Trophoblast cell (in vitro differentiated cells and primary cell): ENCODE data around the gene PRSS36. TPM values are rescaled to one million over a fixed set of nuclear protein-coding genes. Genes with fewer than 3 reads are reported as not detected.

Experiments used
- DNase-seq, 2 donors: peaks; one replicate each; pipeline ENCODE4 v3.0.0-alpha.2; 2016
- H2AFZ ChIP-seq: 2 replicates; pipeline ENCODE4 v1.6.1; 2013; ENCODE audit warnings: low read length, moderate library complexity, mild to moderate bottlenecking; ENCODE audit not compliant: insufficient read depth, poor library complexity
- H2AK5ac ChIP-seq: 2 replicates; pipeline ENCODE4 v1.6.1; 2013; ENCODE audit warnings: mild to moderate bottlenecking, low read length
- H2BK120ac ChIP-seq: 2 replicates; pipeline ENCODE4 v1.6.1; 2013; ENCODE audit warnings: low read length, mild to moderate bottlenecking, moderate library complexity; ENCODE audit not compliant: insufficient read depth, poor library complexity
- H2BK12ac ChIP-seq: 2 replicates; pipeline ENCODE4 v1.6.1; 2013; ENCODE audit warnings: mild to moderate bottlenecking, low read length, moderate library complexity
- H2BK5ac ChIP-seq: 2 replicates; pipeline ENCODE4 v1.6.1; 2013; ENCODE audit warnings: low read length, low read depth, moderate library complexity, mild to moderate bottlenecking; ENCODE audit not compliant: poor library complexity
- H3K14ac ChIP-seq: 2 replicates; pipeline ENCODE4 v1.6.1; 2013; ENCODE audit warnings: mild to moderate bottlenecking, low read length
- H3K18ac ChIP-seq: 2 replicates; pipeline ENCODE4 v1.6.1; 2013; ENCODE audit warnings: mild to moderate bottlenecking, low read length
- H3K23ac ChIP-seq: 2 replicates; pipeline ENCODE4 v1.6.1; 2013; ENCODE audit warnings: low read length
- H3K27ac ChIP-seq: 2 replicates; pipeline ENCODE4 v1.5.1; 2013; ENCODE audit warnings: low read depth, mild to moderate bottlenecking, inconsistent platforms, low read length, moderate library complexity
- H3K27me3 ChIP-seq: 2 replicates; pipeline ENCODE4 v1.6.1; 2013; ENCODE audit warnings: inconsistent platforms, mild to moderate bottlenecking, low read length, moderate library complexity; ENCODE audit not compliant: insufficient read depth
- H3K36me3 ChIP-seq, 2 experiments: 1 replicate in 1 of 2; 2 replicates in 1 of 2; pipeline ENCODE4 v1.6.1; 2013; ENCODE audit warnings: low read length in 2 of 2, mild to moderate bottlenecking in 2 of 2, moderate library complexity in 1 of 2; ENCODE audit not compliant: insufficient read depth in 2 of 2, control insufficient read depth in 1 of 2
- H3K4ac ChIP-seq: 2 replicates; pipeline ENCODE4 v1.6.1; 2013; ENCODE audit warnings: low read depth, mild to moderate bottlenecking, low read length, moderate library complexity
- H3K4me1 ChIP-seq, 2 experiments: 1 replicate in 1 of 2; 2 replicates in 1 of 2; pipeline ENCODE4 v1.6.1; 2013; ENCODE audit warnings: low read length in 2 of 2, mild to moderate bottlenecking in 2 of 2, moderate library complexity in 1 of 2; ENCODE audit not compliant: insufficient read depth in 2 of 2, control insufficient read depth in 1 of 2
- H3K4me2 ChIP-seq: 2 replicates; pipeline ENCODE4 v1.6.1; 2013; ENCODE audit warnings: inconsistent platforms, mild to moderate bottlenecking, low read length, moderate library complexity
- H3K4me3 ChIP-seq: 2 replicates; pipeline ENCODE4 v1.5.1; 2013; ENCODE audit warnings: mild to moderate bottlenecking, low read depth, low read length, inconsistent platforms
- H3K79me1 ChIP-seq: one replicate; pipeline ENCODE4 v1.6.1; 2013; ENCODE audit warnings: low read length
- H3K79me2 ChIP-seq: 2 replicates; pipeline ENCODE4 v1.6.1; 2013; ENCODE audit warnings: low read length, mild to moderate bottlenecking; ENCODE audit not compliant: control insufficient read depth, insufficient read depth, poor library complexity
- H3K9ac ChIP-seq: 2 replicates; pipeline ENCODE4 v1.6.1; 2013; ENCODE audit warnings: mild to moderate bottlenecking, low read length
- H3K9me3 ChIP-seq: 2 replicates; pipeline ENCODE4 v1.6.1; 2013; ENCODE audit warnings: low read depth, mild to moderate bottlenecking, control low read depth, inconsistent platforms, low read length; ENCODE audit not compliant: insufficient read depth
- H4K12ac ChIP-seq: 2 replicates; pipeline ENCODE4 v1.6.1; 2013; ENCODE audit warnings: low read depth, mild to moderate bottlenecking, low read length, moderate library complexity
- H4K8ac ChIP-seq: 2 replicates; pipeline ENCODE4 v1.6.1; 2013; ENCODE audit warnings: low read depth, mild to moderate bottlenecking, low read length, moderate library complexity
- H4K91ac ChIP-seq: one replicate; pipeline ENCODE4 v1.6.1; 2013; ENCODE audit warnings: low read depth, mild to moderate bottlenecking, low read length, moderate library complexity
- WGBS: extraction: QIAGEN DNeasy Blood & Tissue Kit; methylation state at CpG from one replicate; pipeline ENCODE4 v1.1.7; 2013; ENCODE audit warnings: missing lambda C conversion rate; ENCODE audit not compliant: insufficient read length, insufficient coverage; ENCODE audit errors: extremely low coverage; 5-methylcytosine and 5-hydroxymethylcytosine counted together
- polyA plus RNA-seq: library from polyadenylated mRNA; stranded (reverse); fragments of 200-250 nt; gene quantifications from 2 replicates; pipeline ENCODE4 v1.2.3, GENCODE V29; 2013

PRSS36 gene
- 0.21 and 0.29 TPM in 2 replicates for polyA plus RNA-seq

- no peak within 1 kb of the TSS for H3K4me2 ChIP-seq
- H3K27me3 ChIP-seq = no peaks in the 10 kb centered on the region
- DNase-seq = no peak
- H4K8ac ChIP-seq = no peak within 1 kb of the TSS
- H2AK5ac ChIP-seq = no peak within 1 kb of the TSS
- no CpG with 5 or more reads among the region's 11 CpGs for WGBS
- H2BK12ac ChIP-seq = no peak within 1 kb of the TSS
- no peaks in the 10 kb centered on the region for H3K79me1 ChIP-seq
- no peak within 1 kb of the TSS for H4K91ac ChIP-seq
- no peak within 1 kb of the TSS for H2AFZ ChIP-seq
- H3K4ac ChIP-seq = no peak within 1 kb of the TSS
- H3K9ac ChIP-seq = no peak within 1 kb of the TSS
- no peaks in the 10 kb centered on the region for H3K36me3 ChIP-seq
- peaks cover 0 to 6% of the 10 kb centered on the region in 2 experiments for H3K4me1 ChIP-seq
- no peak within 1 kb of the TSS for H2BK5ac ChIP-seq
- no peak within 1 kb of the TSS for H4K12ac ChIP-seq
- H2BK120ac ChIP-seq = no peak within 1 kb of the TSS
- H3K14ac ChIP-seq = no peak within 1 kb of the TSS
- no peak within 1 kb of the TSS for H3K23ac ChIP-seq
- H3K27ac ChIP-seq = no peak within 1 kb of the TSS
- no peak within 1 kb of the TSS for H3K18ac ChIP-seq
- H3K79me2 ChIP-seq = no peaks in the 10 kb centered on the region
- H3K9me3 ChIP-seq = no peaks in the 10 kb centered on the region
- H3K4me3 ChIP-seq = no peak within 1 kb of the TSS
These were observed at the start of gene PRSS36 for GRCh38 chr16:31149894-31150890. PRSS36 (minus strand) TSS chr16:31150066; CDS start chr16:31150035, 31 bp downstream.

GRCh38 chr16:31199430-31200041 is 49.7 kb upstream of the PRSS36 start:
- no peak overlapping the region for H3K18ac ChIP-seq
- H3K9me3 ChIP-seq = peaks cover 2% of the 10 kb centered on the region
- no peak overlapping the region for H3K23ac ChIP-seq
- WGBS = no CpG with 5 or more reads among the region's 5 CpGs
- DNase-seq = peak in 1 of 2 donors; percentile 18
- H3K14ac ChIP-seq = no peak overlapping the region
- no peaks in the 10 kb centered on the region for H3K79me1 ChIP-seq
- peaks cover 11% of the 10 kb centered on the region for H3K27me3 ChIP-seq
- H4K91ac ChIP-seq = no peak overlapping the region
- no peak overlapping the region for H2BK5ac ChIP-seq
- H3K79me2 ChIP-seq = no peaks in the 10 kb centered on the region
- peaks cover 9 to 11% of the 10 kb centered on the region in 2 experiments for H3K4me1 ChIP-seq
- no peak overlapping the region for H4K12ac ChIP-seq
- H2BK12ac ChIP-seq = no peak overlapping the region
- no peak overlapping the region for H3K4me2 ChIP-seq
- no peak overlapping the region for H2BK120ac ChIP-seq
- no peak overlapping the region for H3K4me3 ChIP-seq
- no peak overlapping the region for H3K9ac ChIP-seq
- H2AK5ac ChIP-seq = no peak overlapping the region
- peaks cover 21 to 35% of the 10 kb centered on the region in 2 experiments for H3K36me3 ChIP-seq
- H4K8ac ChIP-seq = no peak overlapping the region
- H3K4ac ChIP-seq = no peak overlapping the region
- H3K27ac ChIP-seq = no peak overlapping the region
- no peak overlapping the region for H2AFZ ChIP-seq

GRCh38 chr16:31198207-31198882 is 48.5 kb upstream of the PRSS36 start:
- H4K91ac ChIP-seq = no peak overlapping the region
- peaks cover 2% of the 10 kb centered on the region for H3K9me3 ChIP-seq
- H2AK5ac ChIP-seq = no peak overlapping the region
- H3K79me2 ChIP-seq = no peaks in the 10 kb centered on the region
- H3K9ac ChIP-seq = no peak overlapping the region
- no peak overlapping the region for H4K8ac ChIP-seq
- H3K4me1 ChIP-seq = peaks cover 9 to 11% of the 10 kb centered on the region in 2 experiments
- no peak overlapping the region for H3K4me3 ChIP-seq
- no peak overlapping the region for H2BK5ac ChIP-seq
- no CpG with 5 or more reads among the region's 7 CpGs for WGBS
- no peak overlapping the region for H3K27ac ChIP-seq
- DNase-seq = no peak
- H4K12ac ChIP-seq = no peak overlapping the region
- H3K79me1 ChIP-seq = no peaks in the 10 kb centered on the region
- no peak overlapping the region for H3K4ac ChIP-seq
- H3K23ac ChIP-seq = no peak overlapping the region
- no peak overlapping the region for H3K14ac ChIP-seq
- H3K36me3 ChIP-seq = peaks cover 30 to 46% of the 10 kb centered on the region in 2 experiments
- H3K4me2 ChIP-seq = no peak overlapping the region
- no peak overlapping the region for H2AFZ ChIP-seq
- H3K18ac ChIP-seq = no peak overlapping the region
- H2BK120ac ChIP-seq = no peak overlapping the region
- no peak overlapping the region for H2BK12ac ChIP-seq
- peaks cover 11% of the 10 kb centered on the region for H3K27me3 ChIP-seq

GRCh38 chr16:31196324-31197088 is 46.6 kb upstream of the PRSS36 start:
- Histone ChIP-seq H3K4me3 (no peak overlapping the region), H3K9me3 (no peaks in the 10 kb centered on the region), H3K36me3 (peaks cover 42 to 64% of the 10 kb centered on the region in 2 experiments), H3K27me3 (no peaks in the 10 kb centered on the region), H3K79me2 (no peaks in the 10 kb centered on the region), H2AK5ac (no peak overlapping the region), H4K91ac (no peak overlapping the region), H3K79me1 (no peaks in the 10 kb centered on the region), H2AFZ (no peak overlapping the region), H4K12ac (no peak overlapping the region), H2BK120ac (no peak overlapping the region), H3K27ac (no peak overlapping the region), H3K14ac (no peak overlapping the region), H3K4ac (no peak overlapping the region), H2BK12ac (no peak overlapping the region), H3K4me1 (peaks cover 2 to 3% of the 10 kb centered on the region in 2 experiments), H3K4me2 (no peak overlapping the region), H3K18ac (no peak overlapping the region), H3K23ac (no peak overlapping the region), H4K8ac (no peak overlapping the region), H3K9ac (no peak overlapping the region), H2BK5ac (no peak overlapping the region)
- no CpG with 5 or more reads among the region's 17 CpGs for WGBS
- DNase-seq = peak; percentile 44 to 45
